ENCODE data around the gene NCOA4. TPM values are rescaled to one million over a fixed set of nuclear protein-coding genes. Genes with fewer than 3 reads are reported as not detected.
"Not testable (repeated sequence)": the region's sequence is repeated elsewhere in the genome, so short reads cannot be mapped to it uniquely, and the experiment has no call there.

The NCOA4 gene
- total RNA-seq, 1 donor from 2014 or later = 78.6 TPM

DNA sequence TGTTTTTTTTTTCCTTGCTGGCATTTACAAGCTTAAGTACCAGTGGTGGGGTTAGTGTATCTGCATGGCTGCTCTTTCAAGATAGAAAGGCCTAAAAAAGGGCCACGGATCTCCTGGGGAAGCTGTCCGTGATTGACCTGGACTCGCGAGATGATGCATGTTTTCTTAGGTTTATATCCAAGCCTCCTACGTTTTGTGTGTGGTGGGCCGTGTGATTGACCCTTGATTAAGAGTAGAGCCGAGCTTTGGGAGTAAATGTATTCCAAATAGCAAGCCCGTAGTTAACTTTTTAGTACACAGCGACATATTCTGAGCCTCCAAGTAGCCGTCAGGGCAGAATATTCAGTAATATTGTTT lies 57.6 kb downstream of the NCOA4 start:
- Mint-ChIP-seq H3K4me3 (peak overlapping the region; percentile 97), H3K27ac (ENCODE audit: unreplicated experiment) (peak overlapping the region; percentile 99), H3K4me1 (peaks cover 39% of the 10 kb centered on the region)
- DNase-seq (ENCODE audit: low read depth, low spot score); H3K27me3 Mint-ChIP-seq (ENCODE audit: low read depth); H3K9me3 Mint-ChIP-seq; H3K36me3 Mint-ChIP-seq (ENCODE audit: low read depth): not testable (repeated sequence)

DNA sequence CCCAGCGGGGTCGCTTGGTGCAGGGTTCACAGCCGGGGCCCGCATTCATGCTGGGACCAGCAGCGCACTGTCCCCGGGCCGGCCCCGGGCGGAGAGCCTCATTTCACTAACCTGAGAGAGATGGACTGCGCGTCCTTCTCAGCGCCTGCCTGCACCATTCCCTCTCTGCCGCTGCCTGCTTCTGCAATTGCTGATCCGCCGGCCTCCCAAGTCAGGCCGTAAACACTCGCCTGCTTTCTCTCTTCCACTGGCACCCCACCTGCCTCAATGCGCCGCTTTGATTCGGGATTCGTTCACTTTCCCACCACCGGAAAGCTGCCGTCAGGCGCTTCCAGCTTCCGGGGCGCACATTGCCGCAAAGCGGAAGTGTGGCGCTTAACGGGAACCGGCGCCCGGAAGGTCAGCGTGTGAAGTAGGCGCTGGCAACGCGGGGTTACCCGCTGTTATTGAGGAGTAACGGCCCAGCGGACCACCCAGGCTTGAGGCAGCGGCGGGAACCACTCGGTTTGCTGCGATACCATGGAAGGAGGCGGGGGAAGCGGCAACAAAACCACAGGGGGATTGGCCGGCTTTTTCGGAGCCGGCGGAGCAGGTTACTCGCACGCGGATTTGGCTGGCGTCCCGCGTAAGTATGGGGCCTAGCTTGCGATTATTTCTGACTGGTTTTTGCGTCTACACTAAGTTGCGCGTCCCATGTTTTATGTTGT lies 58.2 kb downstream of the NCOA4 start, which contains the start of gene TIMM23:
TSS of gene TIMM23 (plus strand) at position 384 of the 707 bp plus-strand sequence. CDS start at position 520, 136 bp downstream.
- peak; percentile 76 for DNase-seq (ENCODE audit: low read depth, low spot score)
- H3K4me3 Mint-ChIP-seq = peak within 1 kb of the TSS; percentile 97

DNA sequence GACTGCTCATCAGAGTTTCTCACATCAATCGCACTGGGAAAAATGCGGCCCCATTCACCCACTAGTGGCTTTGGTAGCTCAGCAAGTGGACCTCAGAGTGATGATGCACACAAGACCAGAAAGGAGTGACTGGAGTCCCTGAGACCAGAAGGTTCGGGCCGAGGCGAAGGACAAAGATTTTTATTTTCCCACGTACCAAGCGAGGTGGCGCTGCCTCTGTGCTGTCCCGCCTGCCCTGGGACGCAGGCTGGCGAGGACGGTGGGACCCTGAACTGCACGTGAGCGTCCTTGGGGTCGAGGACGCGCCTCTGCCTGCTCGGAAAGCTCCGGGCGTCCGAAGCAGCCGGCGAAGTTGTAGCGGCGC lies 58.7 kb downstream of the NCOA4 start:
- peak overlapping the region; percentile 97 for H3K4me3 Mint-ChIP-seq
- H3K27me3 Mint-ChIP-seq (ENCODE audit: low read depth); H3K9me3 Mint-ChIP-seq; DNase-seq (ENCODE audit: low read depth, low spot score); H3K36me3 Mint-ChIP-seq (ENCODE audit: low read depth): not testable (repeated sequence)
- peak overlapping the region; percentile 95 for H3K27ac Mint-ChIP-seq (ENCODE audit: unreplicated experiment)
- TF ChIP-seq, protein P1, sequence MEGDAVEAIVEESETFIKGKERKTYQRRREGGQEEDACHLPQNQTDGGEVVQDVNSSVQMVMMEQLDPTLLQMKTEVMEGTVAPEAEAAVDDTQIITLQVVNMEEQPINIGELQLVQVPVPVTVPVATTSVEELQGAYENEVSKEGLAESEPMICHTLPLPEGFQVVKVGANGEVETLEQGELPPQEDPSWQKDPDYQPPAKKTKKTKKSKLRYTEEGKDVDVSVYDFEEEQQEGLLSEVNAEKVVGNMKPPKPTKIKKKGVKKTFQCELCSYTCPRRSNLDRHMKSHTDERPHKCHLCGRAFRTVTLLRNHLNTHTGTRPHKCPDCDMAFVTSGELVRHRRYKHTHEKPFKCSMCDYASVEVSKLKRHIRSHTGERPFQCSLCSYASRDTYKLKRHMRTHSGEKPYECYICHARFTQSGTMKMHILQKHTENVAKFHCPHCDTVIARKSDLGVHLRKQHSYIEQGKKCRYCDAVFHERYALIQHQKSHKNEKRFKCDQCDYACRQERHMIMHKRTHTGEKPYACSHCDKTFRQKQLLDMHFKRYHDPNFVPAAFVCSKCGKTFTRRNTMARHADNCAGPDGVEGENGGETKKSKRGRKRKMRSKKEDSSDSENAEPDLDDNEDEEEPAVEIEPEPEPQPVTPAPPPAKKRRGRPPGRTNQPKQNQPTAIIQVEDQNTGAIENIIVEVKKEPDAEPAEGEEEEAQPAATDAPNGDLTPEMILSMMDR (conservative IDR thresholded peaks at IDR 0.05) = peak; percentile 38
- H3K4me1 Mint-ChIP-seq = peaks cover 39% of the 10 kb centered on the region

More for the DNA sequence above, 58.2 kb downstream of the NCOA4 start, which contains the start of gene TIMM23:
- TF ChIP-seq, protein P1 (conservative IDR thresholded peaks at IDR 0.05) = peak; percentile 4
- peaks cover 39% of the 10 kb centered on the region for H3K4me1 Mint-ChIP-seq
- not testable (repeated sequence) for H3K27me3 Mint-ChIP-seq (ENCODE audit: low read depth); H3K9me3 Mint-ChIP-seq; H3K36me3 Mint-ChIP-seq (ENCODE audit: low read depth)
- H3K27ac Mint-ChIP-seq (ENCODE audit: unreplicated experiment) = peak within 1 kb of the TSS; percentile 99

DNA sequence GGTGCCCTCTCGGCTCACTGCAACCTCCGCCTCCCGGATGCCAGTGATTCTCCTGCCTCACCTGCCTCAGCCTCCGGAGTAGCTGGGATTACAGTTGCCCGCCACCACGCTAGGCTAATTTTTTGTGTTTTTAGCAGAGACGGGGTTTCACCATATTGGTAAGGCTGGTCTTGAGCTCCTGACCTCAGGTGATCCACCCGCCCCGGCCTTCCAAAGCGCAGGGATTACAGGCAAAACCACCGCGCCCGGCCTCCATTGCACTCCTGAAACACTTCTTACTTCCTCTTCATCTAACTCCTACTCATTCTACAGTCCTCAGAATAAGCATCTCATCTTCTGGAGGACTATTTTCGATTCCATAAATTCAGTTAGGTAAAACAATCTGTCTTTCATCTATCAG lies 59.4 kb downstream of the NCOA4 start:
- not testable (repeated sequence) for H3K9me3 Mint-ChIP-seq; H3K27ac Mint-ChIP-seq (ENCODE audit: unreplicated experiment); DNase-seq (ENCODE audit: low read depth, low spot score)

DNA sequence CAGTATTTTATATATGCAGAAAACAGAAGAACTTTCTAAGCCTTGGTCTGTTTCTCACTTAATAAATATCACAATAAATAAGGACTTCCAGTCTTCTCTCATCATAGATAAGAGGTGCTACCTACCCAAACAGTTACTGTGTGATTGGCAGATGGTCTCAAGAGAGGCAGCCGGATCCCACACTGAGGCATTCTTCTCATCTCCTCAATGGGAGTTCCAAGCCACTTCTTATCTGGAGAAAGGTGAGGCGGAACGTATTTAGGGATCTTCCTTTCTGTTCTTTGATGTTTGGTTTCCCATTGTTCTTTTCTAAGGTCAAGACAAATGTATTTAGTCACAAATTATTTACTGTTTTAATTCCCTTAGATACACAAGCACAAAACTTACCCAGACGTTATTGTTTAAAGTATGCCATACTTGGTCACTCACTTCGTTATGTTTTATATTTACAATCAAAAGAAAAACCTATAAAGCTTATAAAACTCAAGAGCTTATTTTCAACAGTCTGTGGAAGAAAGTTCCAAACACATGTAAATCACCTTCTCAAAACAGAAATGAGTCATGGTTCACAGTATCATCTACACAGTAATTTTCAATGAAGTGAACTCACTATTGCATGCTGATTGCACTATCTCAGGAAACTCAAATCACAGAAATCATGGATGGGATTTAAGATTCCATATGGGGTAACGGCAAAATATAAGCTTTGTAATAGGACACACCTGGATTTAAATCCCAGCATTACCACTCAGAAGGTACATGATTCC lies 67.6 kb downstream of the NCOA4 start:
- H3K36me3 Mint-ChIP-seq (ENCODE audit: low read depth); H3K27ac Mint-ChIP-seq (ENCODE audit: unreplicated experiment); H3K4me3 Mint-ChIP-seq; DNase-seq (ENCODE audit: low read depth, low spot score); H3K4me1 Mint-ChIP-seq; H3K9me3 Mint-ChIP-seq; H3K27me3 Mint-ChIP-seq (ENCODE audit: low read depth): not testable (repeated sequence)

More for the DNA sequence above, 59.4 kb downstream of the NCOA4 start:
- Mint-ChIP-seq H3K4me3 (peak overlapping the region; percentile 97), H3K4me1 (peaks cover 39% of the 10 kb centered on the region)
- H3K36me3 Mint-ChIP-seq (ENCODE audit: low read depth); H3K27me3 Mint-ChIP-seq (ENCODE audit: low read depth): not testable (repeated sequence)

DNA sequence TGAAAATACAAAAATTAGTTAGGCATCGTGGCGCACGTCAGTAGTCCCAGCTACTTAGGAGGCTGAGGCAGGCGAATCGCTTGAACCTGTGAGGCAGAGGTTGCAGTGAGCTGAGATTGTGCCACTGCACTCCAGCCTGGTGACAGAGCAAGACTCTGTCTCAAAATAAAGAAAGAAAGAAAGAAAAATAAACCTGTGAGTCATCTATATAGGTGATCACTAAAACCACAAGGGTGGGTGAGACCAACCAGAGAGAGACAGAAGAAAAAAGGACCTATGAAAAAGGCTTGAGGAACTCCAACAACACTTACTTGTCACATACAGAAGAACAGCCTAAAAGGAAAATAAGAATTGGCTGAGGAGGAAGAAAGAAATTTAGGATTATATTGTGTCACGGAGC lies 72.5 kb downstream of the NCOA4 start:
- H3K9me3 Mint-ChIP-seq; H3K4me3 Mint-ChIP-seq; H3K27ac Mint-ChIP-seq (ENCODE audit: unreplicated experiment); DNase-seq (ENCODE audit: low read depth, low spot score); H3K4me1 Mint-ChIP-seq; H3K36me3 Mint-ChIP-seq (ENCODE audit: low read depth); H3K27me3 Mint-ChIP-seq (ENCODE audit: low read depth): not testable (repeated sequence)

DNA sequence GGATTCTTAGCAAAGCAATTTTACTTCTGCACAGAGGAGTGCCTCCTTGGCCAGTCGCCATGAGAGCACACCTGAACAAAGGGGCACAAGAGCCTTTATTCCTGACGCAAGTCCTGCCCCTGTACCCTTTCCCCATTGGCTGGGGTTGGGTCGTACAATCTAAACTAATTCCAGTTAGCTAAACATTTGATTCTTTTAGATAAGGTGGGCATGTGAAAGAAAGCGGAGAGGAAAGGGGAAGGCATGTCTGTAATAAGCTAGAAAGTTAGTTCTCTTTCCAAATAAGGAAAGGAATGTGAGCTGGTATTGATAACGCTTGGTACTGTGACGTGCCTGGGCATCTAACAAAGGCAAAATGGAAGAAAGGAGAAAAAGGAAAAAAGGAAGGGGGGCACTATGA lies 73.8 kb downstream of the NCOA4 start:
- peak overlapping the region; percentile 96 for H3K27ac Mint-ChIP-seq (ENCODE audit: unreplicated experiment)
- not testable (repeated sequence) for H3K4me3 Mint-ChIP-seq; DNase-seq (ENCODE audit: low read depth, low spot score); H3K9me3 Mint-ChIP-seq; H3K27me3 Mint-ChIP-seq (ENCODE audit: low read depth); H3K36me3 Mint-ChIP-seq (ENCODE audit: low read depth); H3K4me1 Mint-ChIP-seq

Other genes starting within 250 kb of the NCOA4 start
- 20.7 and 26.2 TPM in 2 replicates for gene AGAP4, start 183.1 kb downstream of the NCOA4 start, total RNA-seq
- 72.0 and 73.9 TPM in 2 replicates for gene TIMM23, start 58.1 kb downstream of the NCOA4 start, total RNA-seq
- gene MSMB, start 15.6 kb upstream of the NCOA4 start, total RNA-seq = not detected in 2 replicates

Data from neural crest cell (in vitro differentiated cells).